Stimulated activated naive CD8-positive, alpha-beta T cell treated with anti-CD3 and anti-CD28 coated beads, Interleukin-15, Interleukin-2, amounts not matched to agents 100 U/mL and 50 U/mL, for 24 hours (primary cell): ENCODE results near the gene METTL16.

Source experiments
- ATAC-seq: fragments of 150-1000 bp; cut with Tn5 transposase; one replicate; pipeline ENCODE4 v1.10.0; 2021
- DNase-seq: peaks from one replicate; pipeline ENCODE4 v3.0.0; 2021

METTL16 gene

DNA sequence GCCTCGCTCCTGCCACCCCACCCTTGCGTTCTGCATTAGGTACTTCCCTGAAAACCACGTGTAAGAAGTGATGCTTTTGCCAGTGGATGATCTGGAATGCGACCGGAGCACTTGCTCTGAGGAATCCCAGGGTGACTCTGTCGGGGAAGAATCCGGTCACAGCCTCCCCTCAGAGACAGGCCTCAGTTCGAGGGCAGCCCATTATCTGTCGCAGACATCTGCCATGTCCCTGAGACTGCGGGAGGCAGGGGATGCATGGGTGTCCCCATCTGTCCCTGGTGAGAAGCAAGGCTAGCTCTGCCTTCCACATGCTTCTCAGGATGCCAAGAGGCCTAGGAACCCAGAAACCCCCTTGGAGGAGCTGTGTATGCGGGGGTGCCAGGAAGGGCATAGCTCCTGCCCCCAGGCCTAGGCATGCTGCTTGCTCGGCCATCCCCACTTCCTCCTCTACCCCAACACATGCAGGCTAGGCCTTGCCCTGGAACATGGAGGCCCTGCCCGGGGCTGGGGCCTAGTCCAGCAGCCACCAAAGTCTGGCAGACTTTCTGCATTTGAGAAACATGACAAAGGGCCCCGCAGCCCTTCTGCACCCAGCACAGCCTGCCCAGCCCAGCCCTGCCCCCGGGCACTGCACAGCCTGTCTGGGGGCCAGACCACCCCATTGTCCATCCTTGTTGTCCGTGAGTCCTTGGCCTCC lies 131.3 kb downstream of the METTL16 start:
- ATAC-seq: no peak
- DNase-seq: no peak

DNA sequence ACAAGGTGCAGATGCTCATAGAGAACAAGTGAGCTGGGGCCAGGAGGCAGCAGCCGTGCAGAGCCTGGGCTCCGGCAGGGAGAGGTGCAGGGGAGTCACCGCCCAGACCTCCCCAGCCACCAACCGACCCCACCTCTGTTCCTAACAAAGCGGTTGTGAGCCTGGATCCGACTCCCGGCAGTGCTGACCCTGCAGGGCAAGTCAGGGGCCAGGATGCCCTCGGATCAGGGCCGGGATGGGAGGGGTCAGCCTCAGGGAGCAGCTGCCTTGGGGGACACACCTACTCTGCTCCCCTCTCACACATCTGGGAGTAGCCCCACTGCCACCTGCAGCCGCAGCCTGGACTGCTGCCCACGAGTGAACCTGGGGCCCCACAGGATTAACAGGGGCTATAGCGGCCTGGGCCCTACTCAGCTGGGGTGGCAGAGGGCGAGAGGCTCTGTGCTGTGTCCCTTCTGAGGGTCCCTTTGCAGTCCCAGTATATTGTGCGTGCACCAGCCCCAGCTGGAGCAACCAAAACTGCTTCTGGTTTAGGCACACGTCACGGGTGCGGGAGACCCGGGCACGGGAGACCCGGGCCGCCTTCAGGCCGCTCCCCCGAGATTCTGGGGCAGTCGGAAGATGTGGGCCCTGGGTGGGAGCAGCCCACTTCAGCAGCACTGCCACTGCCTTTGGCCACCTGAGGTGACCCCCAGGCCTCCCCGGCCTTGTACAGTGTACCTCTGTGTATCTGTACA lies 132.0 kb downstream of the METTL16 start:
- DNase-seq (no peak), ATAC-seq (no peak)

DNA sequence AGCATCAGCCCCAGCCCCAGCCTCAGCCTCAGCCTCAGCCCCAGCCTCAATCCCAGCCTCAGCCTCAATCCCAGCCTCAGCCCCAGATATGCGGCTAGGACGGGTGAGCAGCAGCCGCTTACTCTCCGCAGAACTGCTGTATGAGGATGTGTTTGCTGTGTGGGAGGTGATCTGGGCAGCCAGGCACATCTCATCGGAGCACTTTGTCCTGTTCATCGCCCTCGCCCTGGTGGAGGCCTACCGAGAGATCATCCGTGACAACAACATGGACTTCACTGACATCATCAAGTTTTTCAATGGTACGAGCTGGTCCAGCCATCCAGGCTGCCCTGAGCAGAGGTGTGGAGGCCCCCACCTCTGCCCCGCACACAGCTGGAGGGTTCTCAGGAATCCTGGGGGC lies 132.8 kb downstream of the METTL16 start:
- ATAC-seq (no peak), DNase-seq (no peak)

DNA sequence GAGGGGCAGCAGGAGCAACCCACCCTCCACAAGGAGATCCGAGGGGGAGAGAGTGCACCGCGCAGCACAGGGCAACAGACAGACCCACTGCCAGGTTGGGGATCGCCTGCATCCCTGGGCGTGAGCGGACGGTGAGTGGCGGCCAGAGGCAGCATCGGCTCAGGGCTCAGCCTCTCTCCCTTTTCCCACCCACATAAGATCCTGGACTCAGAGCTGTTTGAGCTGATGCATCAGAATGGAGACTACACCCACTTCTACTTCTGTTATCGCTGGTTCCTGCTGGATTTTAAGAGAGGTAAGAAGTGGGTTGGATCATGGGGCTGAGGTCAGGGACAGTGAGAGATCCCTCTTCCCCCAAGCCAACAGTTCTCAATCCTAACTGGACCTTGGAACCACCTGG lies 134.0 kb downstream of the METTL16 start:
- DNase-seq: no peak
- no peak for ATAC-seq

DNA sequence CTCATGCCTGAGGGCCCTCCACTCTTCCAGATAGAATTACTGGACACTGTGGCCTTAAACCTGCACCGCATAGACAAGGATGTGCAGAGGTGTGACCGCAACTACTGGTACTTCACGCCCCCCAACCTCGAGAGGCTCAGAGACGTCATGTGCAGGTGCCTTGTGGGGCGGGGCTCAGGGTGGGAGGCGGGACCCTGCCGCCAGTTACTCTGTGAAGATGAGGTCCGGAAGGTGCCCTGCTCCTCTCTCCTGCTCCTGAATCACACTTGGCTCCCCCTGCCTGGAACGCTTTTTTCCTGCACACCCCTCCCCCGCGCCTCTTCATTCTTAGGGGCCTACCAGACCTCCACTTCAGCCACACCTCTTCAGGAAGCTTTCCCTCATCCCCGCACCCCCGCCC lies 135.6 kb downstream of the METTL16 start:
- DNase-seq: no peak
- no peak for ATAC-seq

DNA sequence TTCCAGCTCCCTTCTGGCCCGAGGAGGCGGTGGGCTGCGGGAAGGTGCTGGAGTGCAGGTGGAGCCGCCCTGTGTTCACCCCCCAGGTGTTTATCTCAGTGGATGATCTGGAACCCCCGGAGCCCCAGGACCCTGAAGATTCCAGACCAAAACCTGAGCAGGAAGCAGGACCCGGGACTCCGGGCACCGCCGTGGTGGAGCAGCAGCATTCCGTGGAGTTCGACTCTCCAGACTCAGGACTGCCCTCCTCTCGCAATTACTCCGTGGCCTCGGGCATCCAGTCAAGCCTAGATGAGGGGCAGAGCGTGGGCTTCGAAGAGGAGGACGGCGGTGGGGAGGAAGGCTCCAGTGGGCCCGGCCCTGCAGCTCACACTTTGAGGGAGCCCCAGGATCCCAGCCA lies 136.3 kb downstream of the METTL16 start:
- DNase-seq (no peak), ATAC-seq (no peak)

DNA sequence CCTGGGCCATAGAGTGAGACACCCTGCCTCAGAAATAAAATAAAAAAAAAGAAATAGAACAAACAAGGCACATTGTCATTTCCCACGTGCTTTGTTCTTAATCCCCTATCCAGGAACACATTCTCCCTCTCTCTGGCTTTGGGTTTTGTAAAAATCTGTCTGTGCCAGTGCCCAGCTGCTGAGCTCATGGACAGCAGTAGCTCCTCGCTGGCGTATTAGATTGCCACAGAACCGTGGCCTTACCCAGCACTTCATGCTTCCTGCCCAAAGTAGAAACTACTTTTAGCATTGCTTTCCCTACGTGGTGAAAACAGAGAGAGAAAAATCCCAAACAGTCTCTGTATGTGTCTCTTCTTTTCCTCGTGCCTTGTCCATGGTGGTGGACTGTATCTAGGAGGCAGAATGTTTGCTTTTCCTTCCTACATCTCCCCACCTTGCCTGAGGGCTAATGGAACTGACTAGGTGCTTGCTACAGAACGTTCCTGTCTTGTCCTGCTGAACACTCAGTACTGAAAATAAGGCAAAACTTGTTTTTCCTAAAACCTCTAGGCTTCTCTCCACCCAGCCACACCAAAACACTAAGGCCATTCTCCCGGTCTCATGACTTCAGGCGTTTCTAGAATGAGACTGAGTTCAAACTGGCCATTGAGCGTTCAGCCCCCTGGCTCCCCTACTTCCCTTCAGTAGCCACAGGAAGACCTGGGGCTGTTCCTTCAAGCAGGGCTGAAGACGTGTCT lies 137.0 kb downstream of the METTL16 start:
- ATAC-seq: no peak
- DNase-seq: no peak

DNA sequence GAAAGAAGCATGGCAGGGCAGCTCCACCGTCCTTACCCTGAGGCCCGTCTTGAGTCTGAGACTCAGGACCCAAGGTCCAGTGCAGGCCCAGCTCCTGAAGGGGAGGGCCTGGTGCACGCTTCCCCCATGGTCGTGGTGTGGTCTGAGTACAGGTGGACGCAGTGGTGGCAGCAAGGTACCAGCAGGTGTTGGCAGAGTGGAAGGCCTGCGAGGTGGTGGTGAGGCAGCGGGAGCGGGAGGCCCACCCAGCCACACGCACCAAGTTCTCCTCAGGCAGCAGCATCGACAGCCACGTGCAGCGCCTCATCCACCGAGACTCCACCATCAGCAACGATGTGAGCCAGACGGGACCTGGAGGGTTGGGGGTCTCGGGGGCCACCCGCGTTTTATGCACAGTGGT lies 138.5 kb downstream of the METTL16 start:
- DNase-seq (no peak), ATAC-seq (no peak)

DNA sequence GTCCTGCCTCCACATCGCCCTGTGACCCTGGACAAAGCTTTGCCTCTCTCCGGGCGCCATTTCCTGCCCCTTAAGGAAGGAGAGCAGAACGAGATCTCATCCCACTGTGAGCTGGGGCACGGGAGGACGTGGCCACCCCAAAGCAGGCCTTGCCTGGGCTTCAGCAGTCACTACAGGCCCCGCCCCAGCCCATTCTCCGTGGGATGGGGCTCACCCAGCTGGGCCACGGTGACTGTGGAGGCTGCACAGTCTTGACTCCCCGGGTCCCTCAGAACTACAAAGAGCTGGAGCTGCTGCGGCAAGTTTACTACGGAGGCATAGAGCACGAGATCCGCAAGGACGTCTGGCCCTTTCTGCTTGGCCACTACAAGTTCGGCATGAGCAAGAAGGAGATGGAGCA lies 139.0 kb downstream of the METTL16 start:
- no peak for DNase-seq

DNA sequence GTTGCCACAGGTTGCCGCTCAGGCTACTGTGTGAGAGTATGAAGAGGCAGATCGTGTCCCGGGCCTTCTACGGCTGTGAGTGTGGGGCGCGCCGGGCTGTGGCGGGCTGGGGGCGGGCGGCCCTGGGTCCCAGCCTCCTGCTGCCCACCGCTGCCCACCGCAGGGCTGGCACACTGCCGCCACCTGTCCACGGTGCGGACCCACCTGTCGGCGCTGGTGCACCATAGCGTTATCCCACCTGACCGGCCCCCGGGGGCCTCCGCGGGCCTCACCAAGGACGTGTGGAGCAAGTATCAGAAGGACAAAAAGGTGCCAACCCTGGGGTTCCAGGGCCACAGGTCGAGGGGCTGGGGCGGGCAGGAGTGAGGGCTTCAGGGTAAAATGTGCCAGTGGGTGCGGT lies 139.5 kb downstream of the METTL16 start:
- no peak for DNase-seq
- no peak for ATAC-seq

More for the DNA sequence above, 139.0 kb downstream of the METTL16 start:
- no peak for ATAC-seq

DNA sequence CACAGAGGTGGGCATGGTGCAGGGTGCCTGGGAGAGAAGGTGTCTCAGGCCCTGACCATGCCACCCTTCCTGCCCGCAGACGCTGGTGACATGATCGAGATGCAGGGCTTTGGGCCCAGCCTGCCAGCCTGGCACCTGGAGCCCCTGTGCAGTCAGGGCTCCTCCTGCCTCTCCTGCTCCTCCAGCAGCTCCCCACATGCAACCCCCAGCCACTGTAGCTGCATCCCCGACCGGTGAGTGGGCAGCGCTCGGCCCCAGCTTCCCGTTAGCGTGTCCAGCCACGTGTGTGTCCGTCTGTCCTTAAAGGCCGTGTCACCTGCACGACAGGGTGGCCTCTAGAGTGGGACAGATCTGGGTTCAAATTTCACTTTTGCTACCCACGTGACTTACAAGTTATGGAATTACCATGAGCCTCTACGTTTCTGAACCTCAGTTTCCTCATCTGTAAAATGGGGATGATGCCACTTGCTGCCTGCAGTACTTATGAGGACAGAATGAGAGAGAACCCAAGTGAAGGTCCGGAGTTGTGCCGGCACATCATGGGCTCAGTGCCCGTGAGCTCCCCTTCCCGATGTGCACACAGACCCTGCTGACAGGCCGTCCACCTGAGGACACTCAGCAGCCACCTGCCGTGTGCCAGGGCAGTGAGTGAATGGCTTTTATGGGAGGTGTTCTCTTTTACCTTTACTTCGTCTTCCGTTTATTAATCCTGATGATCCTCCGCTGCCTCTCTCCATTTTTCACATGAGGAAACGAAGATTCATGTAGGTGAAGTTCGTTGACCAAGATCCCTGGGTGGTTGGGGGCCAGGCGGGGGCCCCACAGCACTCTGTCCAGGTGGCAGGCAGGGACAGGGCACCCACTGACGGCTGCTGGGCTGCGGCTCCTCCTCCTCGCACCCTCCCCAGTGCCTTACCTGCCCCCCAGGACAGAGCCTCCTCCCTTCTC lies 140.2 kb downstream of the METTL16 start:
- no peak for ATAC-seq
- DNase-seq: no peak

DNA sequence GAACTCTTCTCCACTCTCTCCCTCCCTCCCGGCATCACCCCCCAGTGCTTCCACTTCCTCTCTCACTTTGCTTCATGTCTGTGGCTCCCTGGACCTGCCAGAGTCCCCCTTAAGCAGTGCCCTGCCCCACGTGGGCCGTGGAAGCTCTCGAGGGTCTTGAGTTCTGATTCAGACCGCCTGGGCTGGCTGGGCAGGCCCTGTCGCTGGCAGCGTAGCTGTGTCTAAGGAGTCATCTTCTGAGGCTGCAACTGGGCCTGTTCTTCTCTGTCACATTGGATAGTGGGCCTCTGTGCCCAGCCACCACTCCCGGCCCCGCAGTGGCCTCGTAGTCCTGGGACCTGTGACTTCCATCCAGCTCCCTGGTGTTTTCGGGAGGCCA lies 141.5 kb downstream of the METTL16 start:
- no peak for ATAC-seq
- no peak for DNase-seq

DNA sequence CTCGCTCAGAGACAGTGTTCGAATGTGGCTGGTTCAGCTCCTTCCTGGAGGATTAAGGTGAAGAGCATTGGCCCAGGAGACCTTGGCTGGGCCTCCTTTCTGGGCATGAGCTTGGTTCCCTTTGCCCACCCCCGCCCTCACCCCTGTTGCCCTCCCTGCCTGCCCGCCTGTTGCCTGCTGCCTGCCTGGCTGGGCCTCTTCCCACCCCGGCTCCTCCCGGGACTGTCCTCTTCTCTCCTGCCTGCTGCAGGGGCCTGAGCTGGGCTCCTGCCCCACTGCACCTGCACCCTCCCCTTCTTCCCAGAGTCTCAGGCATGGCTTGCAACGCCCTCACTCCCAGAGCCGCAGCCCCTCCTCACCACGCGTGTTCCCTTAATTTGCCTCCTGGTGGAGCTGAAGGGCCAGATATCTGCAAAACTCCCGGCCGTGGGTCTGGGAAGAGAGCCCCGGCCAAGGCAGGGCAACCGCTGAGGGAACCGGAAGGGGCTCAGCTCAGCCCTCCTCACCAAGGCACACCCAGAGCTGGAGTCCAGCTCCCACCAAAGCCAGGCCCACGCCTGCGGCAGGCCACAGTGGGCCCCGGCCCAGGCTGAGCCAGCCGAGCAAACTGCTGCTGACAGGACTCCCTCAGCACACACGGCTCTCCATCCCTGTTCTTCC lies 142.0 kb downstream of the METTL16 start:
- no peak for DNase-seq
- no peak for ATAC-seq

DNA sequence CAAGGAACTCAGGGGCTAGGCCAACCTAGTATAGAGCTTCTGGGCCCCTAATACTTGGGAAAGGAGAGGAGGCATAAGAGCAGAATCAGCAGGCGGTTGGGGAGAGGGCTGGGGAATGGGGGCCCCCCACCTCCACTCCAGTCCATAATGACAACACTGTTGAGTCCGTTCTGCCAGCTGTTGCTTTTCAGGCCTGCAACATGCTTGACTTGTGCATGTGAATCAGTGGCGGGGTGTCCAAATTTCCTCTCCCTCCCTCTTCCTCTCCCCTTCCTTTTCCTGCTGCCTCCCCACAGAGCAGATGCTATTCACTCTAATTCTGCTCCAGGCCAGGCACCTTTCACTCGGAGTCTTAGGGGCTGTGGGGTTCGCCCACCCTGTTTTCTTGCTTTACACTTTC lies 142.6 kb downstream of the METTL16 start:
- no peak for ATAC-seq

DNA sequence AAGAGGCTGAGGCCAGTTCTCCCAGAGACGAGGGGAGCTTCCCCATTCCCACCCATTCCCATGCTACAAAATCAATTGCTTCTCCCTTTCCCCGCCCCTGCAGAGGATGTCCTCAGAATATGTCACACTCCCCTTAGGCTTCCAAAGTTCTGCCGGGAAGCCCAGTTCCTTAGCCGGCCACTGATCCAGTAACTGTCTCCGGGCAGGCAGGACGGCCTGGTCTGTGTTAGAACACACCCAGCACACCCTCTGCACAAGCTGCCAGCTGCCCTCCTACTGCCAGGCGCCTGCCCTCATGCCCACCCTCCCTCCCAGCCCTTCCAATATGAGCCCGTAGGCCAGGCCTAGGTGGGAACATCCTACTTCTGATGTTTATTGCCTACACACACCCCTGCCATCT lies 143.3 kb downstream of the METTL16 start:
- ATAC-seq (no peak), DNase-seq (no peak)

More for the DNA sequence above, 142.6 kb downstream of the METTL16 start:
- no peak for DNase-seq

DNA sequence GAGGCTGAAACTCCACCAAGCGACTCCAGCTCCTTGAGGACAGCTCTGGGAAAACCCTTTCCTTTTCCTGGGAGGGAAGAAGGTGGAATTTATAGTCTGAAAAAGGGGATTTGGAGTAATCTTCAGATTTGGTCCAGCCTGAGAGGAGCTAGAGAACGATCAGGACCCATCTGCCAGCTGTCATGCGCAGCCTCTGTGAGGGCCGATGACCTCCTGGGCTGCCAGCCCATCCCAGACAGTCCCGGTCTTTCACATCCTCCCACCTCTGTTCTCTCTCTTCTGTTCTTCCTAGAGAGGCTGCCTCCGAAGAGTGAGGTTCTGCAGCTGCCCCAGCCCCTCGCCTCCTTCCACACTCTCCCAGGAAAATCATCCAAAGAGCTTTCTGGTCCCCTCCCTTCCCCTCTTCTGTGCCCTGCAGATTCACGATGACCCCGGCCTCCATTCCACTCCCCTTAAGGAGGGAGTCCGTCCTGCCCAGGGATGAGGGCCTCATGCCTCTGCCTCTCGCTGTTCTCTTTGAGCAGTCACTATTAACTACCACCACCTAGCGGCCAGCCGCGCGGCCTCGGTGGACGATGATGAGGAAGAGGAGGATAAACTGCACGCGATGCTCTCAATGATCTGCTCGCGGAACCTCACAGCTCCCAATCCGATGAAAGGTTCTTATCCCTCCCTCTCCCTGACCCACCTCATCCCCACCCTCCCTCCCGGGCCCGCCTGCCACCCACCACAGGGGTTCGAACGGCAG lies 144.8 kb downstream of the METTL16 start:
- no peak for DNase-seq
- ATAC-seq: no peak
